ENCODE data around the gene CCDC88A. TPM values are rescaled to one million over a fixed set of nuclear protein-coding genes. Genes with fewer than 3 reads are reported as not detected.

Gene CCDC88A
- total RNA-seq, 1 donor from 2014 or later, result 66.7 TPM

- Histone ChIP-seq H3K9me3 (ENCODE audit: insufficient read depth, low read depth, low read length) (no peaks in the 10 kb centered on the region), H3K4me3 (ENCODE audit: insufficient read depth, low read depth, low read length) (no peak overlapping the region), H2AFZ (ENCODE audit: low read depth, low read length) (no peak overlapping the region), H4K20me1 (ENCODE audit: insufficient read depth, low read length) (no peaks in the 10 kb centered on the region), H3K4me1 (ENCODE audit: insufficient read depth, low read length) (no peaks in the 10 kb centered on the region), H3K9ac (ENCODE audit: low read length) (no peak overlapping the region), H3K27ac (ENCODE audit: low read depth, low read length) (no peak overlapping the region), H3K4me2 (ENCODE audit: low read length) (no peak overlapping the region), H3K36me3 (ENCODE audit: insufficient read depth, low read length) (peaks cover 6% of the 10 kb centered on the region), H3K79me2 (ENCODE audit: insufficient read depth, low read length) (no peaks in the 10 kb centered on the region), H3K27me3 (ENCODE audit: insufficient read depth, low read length) (no peaks in the 10 kb centered on the region)
- Mint-ChIP-seq H3K9me3 (ENCODE audit: unreplicated experiment) (no peaks in the 10 kb centered on the region), H3K27me3 (ENCODE audit: low read depth, unreplicated experiment) (no peaks in the 10 kb centered on the region), H3K36me3 (ENCODE audit: low read depth, unreplicated experiment) (peaks cover 2% of the 10 kb centered on the region), H3K4me3 (ENCODE audit: unreplicated experiment) (no peak overlapping the region), H3K27ac (ENCODE audit: unreplicated experiment) (no peak overlapping the region), H3K4me1 (ENCODE audit: low read depth, unreplicated experiment) (no peaks in the 10 kb centered on the region)
- DNase-seq (ENCODE audit: low read depth), result no peak
- TF ChIP-seq CTCF (IDR thresholded peaks at IDR 0.05; ENCODE audit: insufficient read depth, low read depth, low read length) (no peak), EZH2 (IDR thresholded peaks at IDR 0.05; ENCODE audit: insufficient read depth, low read length) (no peak)
- FAIRE-seq, result peak; percentile 17
These were observed 92.0 kb downstream of the CCDC88A start for GRCh38 chr2:55327470-55328230.

- no peak for DNase-seq (ENCODE audit: low read depth)
- FAIRE-seq, result no peak
- Mint-ChIP-seq H3K27me3 (ENCODE audit: low read depth, unreplicated experiment) (no peaks in the 10 kb centered on the region), H3K36me3 (ENCODE audit: low read depth, unreplicated experiment) (peaks cover 10% of the 10 kb centered on the region), H3K9me3 (ENCODE audit: unreplicated experiment) (no peaks in the 10 kb centered on the region), H3K4me3 (ENCODE audit: unreplicated experiment) (no peak overlapping the region), H3K27ac (ENCODE audit: unreplicated experiment) (no peak overlapping the region), H3K4me1 (ENCODE audit: low read depth, unreplicated experiment) (peaks cover 18% of the 10 kb centered on the region)
- Histone ChIP-seq H3K4me1 (ENCODE audit: insufficient read depth, low read length) (no peaks in the 10 kb centered on the region), H3K9ac (ENCODE audit: low read length) (no peak overlapping the region), H3K79me2 (ENCODE audit: insufficient read depth, low read length) (no peaks in the 10 kb centered on the region), H3K4me3 (ENCODE audit: insufficient read depth, low read depth, low read length) (no peak overlapping the region), H3K4me2 (ENCODE audit: low read length) (no peak overlapping the region), H3K27ac (ENCODE audit: low read depth, low read length) (no peak overlapping the region), H3K27me3 (ENCODE audit: insufficient read depth, low read length) (no peaks in the 10 kb centered on the region), H2AFZ (ENCODE audit: low read depth, low read length) (no peak overlapping the region), H4K20me1 (ENCODE audit: insufficient read depth, low read length) (no peaks in the 10 kb centered on the region), H3K9me3 (ENCODE audit: insufficient read depth, low read depth, low read length) (no peaks in the 10 kb centered on the region), H3K36me3 (ENCODE audit: insufficient read depth, low read length) (peaks cover 26% of the 10 kb centered on the region)
- TF ChIP-seq EZH2 (IDR thresholded peaks at IDR 0.05; ENCODE audit: insufficient read depth, low read length) (no peak), CTCF (IDR thresholded peaks at IDR 0.05; ENCODE audit: insufficient read depth, low read depth, low read length) (no peak)
These were observed 104.7 kb downstream of the CCDC88A start for GRCh38 chr2:55314985-55315384.

GRCh38 chr2:55311444-55311870, 108.2 kb downstream of the CCDC88A start:
- no peak overlapping the region for H3K9ac ChIP-seq (ENCODE audit: low read length)
- H3K27ac Mint-ChIP-seq (ENCODE audit: unreplicated experiment), result no peak overlapping the region
- H3K79me2 ChIP-seq (ENCODE audit: insufficient read depth, low read length), result no peaks in the 10 kb centered on the region
- peaks cover 22% of the 10 kb centered on the region for H3K4me1 Mint-ChIP-seq (ENCODE audit: low read depth, unreplicated experiment)
- H2AFZ ChIP-seq (ENCODE audit: low read depth, low read length), result no peak overlapping the region
- no peaks in the 10 kb centered on the region for H3K27me3 Mint-ChIP-seq (ENCODE audit: low read depth, unreplicated experiment)
- no peak for TF ChIP-seq CTCF (IDR thresholded peaks at IDR 0.05; ENCODE audit: insufficient read depth, low read depth, low read length)
- no peak for TF ChIP-seq EZH2 (IDR thresholded peaks at IDR 0.05; ENCODE audit: insufficient read depth, low read length)
- no peak overlapping the region for H3K27ac ChIP-seq (ENCODE audit: low read depth, low read length)
- no peak overlapping the region for H3K4me3 ChIP-seq (ENCODE audit: insufficient read depth, low read depth, low read length)
- peaks cover 18% of the 10 kb centered on the region for H3K36me3 ChIP-seq (ENCODE audit: insufficient read depth, low read length)
- peaks cover 10% of the 10 kb centered on the region for H3K36me3 Mint-ChIP-seq (ENCODE audit: low read depth, unreplicated experiment)
- no peaks in the 10 kb centered on the region for H3K4me1 ChIP-seq (ENCODE audit: insufficient read depth, low read length)
- DNase-seq (ENCODE audit: low read depth) (no peak), FAIRE-seq (peak; percentile 26)
- no peaks in the 10 kb centered on the region for H4K20me1 ChIP-seq (ENCODE audit: insufficient read depth, low read length)
- no peak overlapping the region for H3K4me2 ChIP-seq (ENCODE audit: low read length)
- no peaks in the 10 kb centered on the region for H3K9me3 ChIP-seq (ENCODE audit: insufficient read depth, low read depth, low read length)
- H3K27me3 ChIP-seq (ENCODE audit: insufficient read depth, low read length), result no peaks in the 10 kb centered on the region
- H3K9me3 Mint-ChIP-seq (ENCODE audit: unreplicated experiment), result no peaks in the 10 kb centered on the region
- H3K4me3 Mint-ChIP-seq (ENCODE audit: unreplicated experiment), result no peak overlapping the region

Measured in astrocyte (in vitro differentiated cells and primary cell).